ENCODE measurements around the gene ASTN2. TPM values are rescaled to one million over a fixed set of nuclear protein-coding genes. Genes with fewer than 3 reads are reported as not detected.

The ASTN2 gene
- total and polyA plus RNA-seq, 12 donors = 1.9 to 11.1 (median 4.0) TPM

DNA sequence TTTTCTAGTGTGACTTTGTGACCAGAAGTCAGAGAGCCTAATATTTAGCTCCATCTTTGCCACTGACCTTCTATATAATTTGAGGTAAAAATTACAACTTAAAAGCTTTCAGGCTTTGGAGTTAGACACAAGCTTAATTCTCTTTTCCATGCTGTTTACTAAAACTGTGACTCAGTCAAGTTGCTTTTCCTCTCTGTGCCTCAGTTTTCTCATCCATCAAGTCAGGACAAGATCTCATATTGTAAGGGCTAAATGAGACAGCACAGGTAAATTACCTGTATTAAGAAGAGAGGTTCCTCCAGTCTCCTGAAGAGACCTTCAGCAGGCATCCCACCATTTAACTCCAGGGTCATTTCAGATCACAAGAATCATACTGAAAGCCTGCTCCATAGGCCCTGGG lies 339.2 kb downstream of the ASTN2 start:
- no peaks in the 10 kb centered on the region for H3K9me3 ChIP-seq
- no peaks in the 10 kb centered on the region for H3K36me3 ChIP-seq
- DNase-seq (no peak), ATAC-seq (no peak)
- H3K27ac ChIP-seq = no peak overlapping the region
- no peaks in the 10 kb centered on the region for H3K4me1 ChIP-seq
- intact Hi-C loops (cut with DNase I) = no loop called here
- H3K27me3 ChIP-seq = peaks cover 0 to 16% (median 3%) of the 10 kb centered on the region in 7 donors
- TF ChIP-seq, protein P1, sequence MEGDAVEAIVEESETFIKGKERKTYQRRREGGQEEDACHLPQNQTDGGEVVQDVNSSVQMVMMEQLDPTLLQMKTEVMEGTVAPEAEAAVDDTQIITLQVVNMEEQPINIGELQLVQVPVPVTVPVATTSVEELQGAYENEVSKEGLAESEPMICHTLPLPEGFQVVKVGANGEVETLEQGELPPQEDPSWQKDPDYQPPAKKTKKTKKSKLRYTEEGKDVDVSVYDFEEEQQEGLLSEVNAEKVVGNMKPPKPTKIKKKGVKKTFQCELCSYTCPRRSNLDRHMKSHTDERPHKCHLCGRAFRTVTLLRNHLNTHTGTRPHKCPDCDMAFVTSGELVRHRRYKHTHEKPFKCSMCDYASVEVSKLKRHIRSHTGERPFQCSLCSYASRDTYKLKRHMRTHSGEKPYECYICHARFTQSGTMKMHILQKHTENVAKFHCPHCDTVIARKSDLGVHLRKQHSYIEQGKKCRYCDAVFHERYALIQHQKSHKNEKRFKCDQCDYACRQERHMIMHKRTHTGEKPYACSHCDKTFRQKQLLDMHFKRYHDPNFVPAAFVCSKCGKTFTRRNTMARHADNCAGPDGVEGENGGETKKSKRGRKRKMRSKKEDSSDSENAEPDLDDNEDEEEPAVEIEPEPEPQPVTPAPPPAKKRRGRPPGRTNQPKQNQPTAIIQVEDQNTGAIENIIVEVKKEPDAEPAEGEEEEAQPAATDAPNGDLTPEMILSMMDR (IDR thresholded peaks at IDR 0.05) = no peak
- H3K4me3 ChIP-seq = no peak overlapping the region

- Histone ChIP-seq H3K27ac (no peak overlapping the region), H3K4me1 (no peaks in the 10 kb centered on the region), H3K27me3 (peaks cover 0 to 15% (median 3%) of the 10 kb centered on the region in 7 donors), H3K36me3 (no peaks in the 10 kb centered on the region), H3K4me3 (no peak overlapping the region), H3K9me3 (no peaks in the 10 kb centered on the region)
- 49 to 53% methylated on average over 7 of the region's 7 CpGs for WGBS, 2 donors
- intact Hi-C loops (cut with DNase I) = no loop called here
- DNase-seq (no peak), ATAC-seq (no peak)
- TF ChIP-seq, protein P1 (IDR thresholded peaks at IDR 0.05) = no peak
Observed at GRCh38 chr9:117074784-117075520, 339.9 kb downstream of the ASTN2 start.

- intact Hi-C loops (cut with DNase I) = no loop called here
- no peaks in the 10 kb centered on the region for H3K9me3 ChIP-seq
- no peak overlapping the region for H3K4me3 ChIP-seq
- TF ChIP-seq, protein P1 (IDR thresholded peaks at IDR 0.05) = no peak
- H3K36me3 ChIP-seq = no peaks in the 10 kb centered on the region
- H3K4me1 ChIP-seq = no peaks in the 10 kb centered on the region
- WGBS, 2 donors = 77 to 78% methylated on average over 3 of the region's 3 CpGs
- ATAC-seq (no peak), DNase-seq (no peak)
- no peak overlapping the region for H3K27ac ChIP-seq
- peaks cover 0 to 15% (median 3%) of the 10 kb centered on the region in 7 donors for H3K27me3 ChIP-seq
Observed at GRCh38 chr9:117074342-117074662, 340.6 kb downstream of the ASTN2 start.

DNA sequence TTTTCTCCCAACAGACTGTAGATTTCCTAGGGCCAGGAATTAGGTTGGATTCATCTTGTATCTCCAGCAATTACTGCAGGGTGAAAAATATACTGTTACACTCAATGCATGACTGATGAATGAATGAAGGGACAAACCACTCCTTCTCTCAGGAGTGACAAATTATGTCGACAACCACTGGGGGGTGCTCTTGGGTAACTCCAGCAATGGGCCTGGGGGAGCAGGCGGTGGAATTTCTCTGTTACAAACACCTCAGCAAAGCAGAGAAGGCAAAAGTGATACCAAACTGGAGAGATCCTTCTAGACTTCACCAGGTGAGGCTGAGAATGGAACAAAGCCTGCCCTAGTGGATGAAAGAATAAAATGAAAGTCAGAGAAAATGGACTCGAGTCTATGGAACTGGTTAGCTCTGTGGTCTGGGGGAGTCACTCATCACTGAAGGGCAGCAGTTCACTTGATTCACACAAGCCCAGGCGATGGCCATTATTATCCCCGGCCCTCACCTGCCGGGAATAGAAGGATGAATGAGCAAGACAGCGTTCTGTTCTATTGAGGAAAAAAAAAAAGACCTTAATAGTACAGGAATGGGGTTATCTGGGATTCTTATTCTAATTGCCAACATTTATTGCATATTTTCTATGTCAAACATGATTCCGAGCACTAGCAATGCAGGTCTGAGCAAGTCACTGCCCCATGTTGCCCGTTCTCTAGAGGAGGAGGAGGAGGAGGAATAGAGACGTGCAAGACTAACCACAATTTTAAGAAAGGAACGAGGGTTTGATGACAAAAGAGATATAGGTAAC lies 341.1 kb downstream of the ASTN2 start:
- intact Hi-C loops (cut with DNase I) = no loop called here
- TF ChIP-seq, protein P1 (IDR thresholded peaks at IDR 0.05) = peak in 8 of 9 donors; percentile 8 to 50 (median 38)
- H3K27ac ChIP-seq = no peak overlapping the region

More for the DNA sequence above, 341.1 kb downstream of the ASTN2 start:
- DNase-seq (no peak), ATAC-seq (no peak)
- Histone ChIP-seq H3K9me3 (no peaks in the 10 kb centered on the region), H3K27me3 (peaks cover 0 to 15% (median 3%) of the 10 kb centered on the region in 7 donors), H3K36me3 (no peaks in the 10 kb centered on the region), H3K4me3 (no peak overlapping the region), H3K4me1 (no peaks in the 10 kb centered on the region)
- 59 to 62% methylated on average over 11 of the region's 11 CpGs for WGBS, 2 donors
